CD14-positive monocyte (primary cell): ENCODE results near the gene VGF. TPM values are rescaled to one million over a fixed set of nuclear protein-coding genes. Genes with fewer than 3 reads are reported as not detected.
A peak's percentile ranks its signal among the peaks of the same experiment; 100 is the strongest.

ENCODE experiments used
- DNase-seq, 3 donors: peaks; one replicate each; pipeline ENCODE4 v3.0.0-alpha.2; 2011 to 2022
- H2AFZ ChIP-seq: 2 replicates; pipeline ENCODE4 v1.6.0; 2012; ENCODE audit warnings: mild to moderate bottlenecking, low read depth, low read length, inconsistent platforms; ENCODE audit not compliant: insufficient read depth, poor library complexity, severe bottlenecking
- H3K27ac ChIP-seq, 2 donors: 1 replicate in 1 of 2; 2 replicates in 1 of 2; pipeline ENCODE4 v1.5.1; 2012 to 2013; ENCODE audit warnings: low read length in 2 of 2, control low read depth in 1 of 2, inconsistent platforms in 1 of 2, low read depth in 1 of 2, mild to moderate bottlenecking in 1 of 2
- H3K27me3 ChIP-seq, 2 donors: one replicate each; pipeline versions ENCODE4 v1.6.0 to v1.6.1; 2011 to 2013; ENCODE audit warnings: low read length in 2 of 2; ENCODE audit not compliant: control insufficient read depth in 2 of 2, insufficient read depth in 2 of 2
- H3K36me3 ChIP-seq, 2 donors: replicated peaks in 1 of 2; 1 replicate in 1 of 2; 2 replicates in 1 of 2; pipeline versions ENCODE4 v1.5.1 to v1.6.1; 2012 to 2013; ENCODE audit warnings: low read length in 2 of 2, control low read depth in 1 of 2, inconsistent platforms in 1 of 2, mild to moderate bottlenecking in 1 of 2; ENCODE audit not compliant: insufficient read depth in 2 of 2, control insufficient read depth in 1 of 2
- H3K4me1 ChIP-seq, 2 donors: 1 replicate in 1 of 2; 2 replicates in 1 of 2; pipeline versions ENCODE4 v1.5.1 to v1.6.1; 2012 to 2013; ENCODE audit warnings: low read length in 2 of 2, control low read depth in 1 of 2, inconsistent platforms in 1 of 2, mild to moderate bottlenecking in 1 of 2, moderate library complexity in 1 of 2; ENCODE audit not compliant: insufficient read depth in 2 of 2, control insufficient read depth in 1 of 2
- H3K4me2 ChIP-seq: replicated peaks from 2 replicates; pipeline ENCODE3; 2012; ENCODE audit warnings: low read length, moderate library complexity, mild to moderate bottlenecking; ENCODE audit not compliant: poor library complexity, severe bottlenecking; ENCODE audit errors: extremely low read depth
- H3K4me3 ChIP-seq, 3 experiments: fragments of 200-600 bp in 1 of 3; sonication (generic) in 1 of 3; replicated peaks in 1 of 3; 1 replicate in 2 of 3; 2 replicates in 1 of 3; pipeline ENCODE4 v1.5.1; 2011 to 2013; ENCODE audit warnings: low read length in 3 of 3, mild to moderate bottlenecking in 3 of 3, control low read depth in 2 of 3, low read depth in 2 of 3, inconsistent platforms in 1 of 3, moderate library complexity in 1 of 3
- H3K79me2 ChIP-seq: 2 replicates; pipeline ENCODE4 v1.6.0; 2012; ENCODE audit warnings: mild to moderate bottlenecking, control low read depth, inconsistent platforms, low read length, moderate library complexity; ENCODE audit not compliant: insufficient read depth
- H3K9ac ChIP-seq: 2 replicates; pipeline ENCODE4 v1.6.0; 2017; ENCODE audit warnings: low read length, mild to moderate bottlenecking; ENCODE audit not compliant: insufficient read depth, poor library complexity, severe bottlenecking
- H3K9me3 ChIP-seq, 2 donors: replicated peaks in 1 of 2; 1 replicate in 1 of 2; 2 replicates in 1 of 2; pipeline versions ENCODE4 v1.5.1 to v1.6.1; 2012 to 2013; ENCODE audit warnings: low read length in 2 of 2, control low read depth in 1 of 2; ENCODE audit not compliant: control insufficient read depth in 1 of 2, insufficient read depth in 1 of 2
- H4K20me1 ChIP-seq: 2 replicates; pipeline ENCODE4 v1.6.0; 2012; ENCODE audit warnings: mild to moderate bottlenecking, low read length, control low read depth, moderate library complexity; ENCODE audit not compliant: insufficient read depth
- H3K27ac Mint-ChIP-seq, 7 donors: one replicate each; pipeline ENCODE4 v1.8.0; 2020; ENCODE audit warnings: mild to moderate bottlenecking in 7 of 7, mixed read lengths in 7 of 7, moderate library complexity in 6 of 7, inconsistent platforms in 2 of 7
- H3K27me3 Mint-ChIP-seq, 3 donors: one replicate each; pipeline ENCODE4 v1.8.0; 2021 to 2022; ENCODE audit warnings: low read depth in 3 of 3, mild to moderate bottlenecking in 3 of 3, mixed read lengths in 3 of 3, moderate library complexity in 3 of 3, inconsistent platforms in 1 of 3
- H3K36me3 Mint-ChIP-seq, 2 donors: one replicate each; pipeline ENCODE4 v1.8.0; 2020; ENCODE audit warnings: mixed read lengths in 2 of 2, inconsistent platforms in 1 of 2, mild to moderate bottlenecking in 1 of 2
- H3K4me1 Mint-ChIP-seq: one replicate; pipeline ENCODE4 v1.8.0; 2020; ENCODE audit warnings: mild to moderate bottlenecking, mixed read lengths
- H3K4me3 Mint-ChIP-seq, 2 donors: one replicate each; pipeline ENCODE4 v1.8.0; 2020; ENCODE audit warnings: mild to moderate bottlenecking in 2 of 2, mixed read lengths in 2 of 2, moderate library complexity in 1 of 2
- H3K9me3 Mint-ChIP-seq, 7 donors: one replicate each; pipeline ENCODE4 v1.8.0; 2020 to 2022; ENCODE audit warnings: mixed read lengths in 7 of 7, mild to moderate bottlenecking in 6 of 7, moderate library complexity in 6 of 7, inconsistent platforms in 2 of 7
- CTCF ChIP-seq: fragments of 200-600 bp; IDR thresholded peaks from one replicate; pipeline ENCODE4 v1.8.0; 2022; ENCODE audit warnings: antibody characterized with exemption, mild to moderate bottlenecking
- WGBS: methylation state at CpG from one replicate; pipeline ENCODE4 v1.1.5; 2013; ENCODE audit warnings: missing lambda C conversion rate; ENCODE audit not compliant: insufficient coverage; 5-methylcytosine and 5-hydroxymethylcytosine counted together
- intact Hi-C, 2 donors: fragments of 100-400 bp; cut with micrococcal nuclease; formaldehyde crosslinking; loops; one replicate each; pipeline versions ENCODE4 v1.15.0 to v1.15.1; 2023
- polyA plus RNA-seq, 3 donors: library from polyadenylated mRNA; depleted of rRNA in 1 of 3; unstranded in 2 of 3; stranded (reverse) in 1 of 3; fragments of 300-500 nt in 2 of 3; fragments of >200 nt in 1 of 3; fragmentation: Illumina TruSeq in 2 of 3; gene quantifications; 1 replicate in 2 of 3; 2 replicates in 1 of 3; pipeline ENCODE4 v1.2.3, GENCODE V29; 2012 to 2021

The VGF gene
- polyA plus RNA-seq, 3 donors = not detected

DNA sequence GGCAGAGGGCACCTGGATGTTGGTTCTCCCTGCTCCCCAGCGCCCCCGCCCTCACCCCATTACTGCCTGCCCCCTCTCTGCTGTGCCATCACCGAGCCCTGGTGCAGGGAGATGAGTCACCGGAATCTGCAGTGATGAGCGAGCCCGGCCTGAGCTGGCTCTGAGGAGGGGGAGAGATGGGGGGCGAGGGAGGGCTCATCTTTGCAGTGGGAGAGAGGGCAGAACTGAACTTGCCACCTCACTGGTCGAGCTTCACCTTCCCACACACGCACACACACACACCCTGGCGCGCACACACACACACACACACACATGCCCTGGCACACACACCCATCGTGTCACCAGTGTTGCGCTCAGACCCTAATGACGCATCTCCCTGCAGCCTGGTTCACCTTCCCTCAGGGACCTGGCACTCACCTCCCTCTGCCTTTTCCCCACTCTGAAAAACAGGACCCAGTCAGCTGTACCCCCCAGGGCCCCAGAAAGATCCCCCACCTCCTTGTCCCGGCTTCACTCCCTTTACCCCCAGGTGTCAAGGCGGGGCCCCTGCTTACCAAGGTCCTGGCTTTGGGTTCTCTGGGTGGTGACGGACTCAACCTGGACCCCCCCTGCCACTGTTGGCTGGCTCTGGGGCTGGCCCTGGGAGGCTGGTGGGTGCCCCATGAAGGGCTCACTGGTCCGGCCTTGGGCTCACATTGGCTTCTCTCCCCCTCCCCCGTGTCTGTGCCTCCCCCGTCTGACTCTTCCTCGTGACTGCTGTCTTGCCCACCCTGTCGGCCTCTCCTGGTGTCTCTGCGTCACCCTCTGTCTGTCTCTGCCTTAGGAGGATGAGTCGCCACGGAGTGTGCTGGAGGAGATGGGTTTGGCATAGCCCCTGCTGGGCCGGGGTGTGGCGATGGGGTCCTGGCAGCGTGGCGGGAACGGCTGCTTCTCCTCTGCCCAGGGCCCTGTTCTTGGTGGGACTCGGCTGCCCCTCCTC, 5.4 kb downstream of the VGF start:
- peaks cover 15% of the 10 kb centered on the region for H3K4me1 Mint-ChIP-seq
- Histone ChIP-seq H3K4me1 (peaks cover 10 to 25% of the 10 kb centered on the region in 2 donors), H2AFZ (no peak overlapping the region), H4K20me1 (peaks cover 6% of the 10 kb centered on the region), H3K27ac (no peak overlapping the region), H3K9me3 (peaks cover under 1 to 9% of the 10 kb centered on the region in 2 donors), H3K4me2 (no peak overlapping the region), H3K4me3 (no peak overlapping the region), H3K9ac (no peak overlapping the region), H3K79me2 (no peaks in the 10 kb centered on the region), H3K27me3 (peaks cover 19 to 33% of the 10 kb centered on the region in 2 donors), H3K36me3 (peaks cover 9 to 17% of the 10 kb centered on the region in 2 donors)
- WGBS = 81% methylated on average over 18 of the region's 31 CpGs
- no peak overlapping the region for H3K4me3 Mint-ChIP-seq
- H3K27ac Mint-ChIP-seq = no peak overlapping the region
- peaks cover 35 to 46% of the 10 kb centered on the region in 2 donors for H3K36me3 Mint-ChIP-seq
- H3K9me3 Mint-ChIP-seq = peaks cover 0 to 21% (median 7%) of the 10 kb centered on the region in 7 donors
- no peak for TF ChIP-seq CTCF
- peaks cover 30 to 40% (median 38%) of the 10 kb centered on the region in 3 donors for H3K27me3 Mint-ChIP-seq
- intact Hi-C loops = no loop called here
- DNase-seq = no peak

DNA sequence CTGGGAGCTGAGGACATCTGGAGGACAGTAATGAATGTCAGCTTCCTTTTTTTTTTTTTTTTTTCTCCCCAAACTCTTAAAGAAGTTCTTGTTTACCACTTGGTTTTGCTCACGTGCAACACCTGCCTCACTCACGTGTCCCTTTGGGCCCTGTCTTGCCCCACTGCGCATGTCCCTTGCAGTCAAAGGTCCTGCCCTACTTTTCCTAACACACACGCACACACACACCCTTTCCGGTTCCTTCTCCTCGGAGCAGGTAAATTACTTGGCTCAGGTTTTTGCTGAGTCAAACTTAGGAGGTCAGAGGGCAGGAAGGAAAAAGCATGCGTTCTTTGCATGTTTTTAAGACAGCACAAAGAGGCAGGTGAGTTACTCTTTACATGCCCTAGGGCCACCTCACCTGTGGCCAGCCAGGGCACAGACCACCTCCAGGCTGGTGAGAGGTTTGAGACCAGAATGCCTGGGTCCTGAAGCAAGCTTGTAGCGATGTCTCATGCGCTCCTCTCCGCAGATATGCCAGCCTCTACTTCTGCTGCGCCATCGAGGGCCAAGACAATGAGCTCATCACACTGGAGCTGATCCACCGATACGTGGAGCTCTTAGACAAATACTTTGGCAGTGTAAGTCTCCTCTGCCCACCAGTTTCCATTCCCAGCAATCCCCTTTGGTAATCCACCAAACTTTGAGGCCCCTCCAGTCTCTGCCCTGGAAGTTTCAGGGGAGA, 8.3 kb downstream of the VGF start:
- Histone ChIP-seq H3K4me2 (no peak overlapping the region), H3K27me3 (peaks cover under 1 to 9% of the 10 kb centered on the region in 2 donors), H3K27ac (no peak overlapping the region), H4K20me1 (no peaks in the 10 kb centered on the region), H3K79me2 (no peaks in the 10 kb centered on the region), H3K9ac (no peak overlapping the region), H3K4me1 (peaks cover 13 to 20% of the 10 kb centered on the region in 2 donors), H3K36me3 (peaks cover 9 to 17% of the 10 kb centered on the region in 2 donors), H3K9me3 (no peaks in the 10 kb centered on the region), H3K4me3 (no peak overlapping the region), H2AFZ (no peak overlapping the region)
- H3K9me3 Mint-ChIP-seq = peaks cover 0 to 9% (median under 1%) of the 10 kb centered on the region in 7 donors
- no peak for DNase-seq
- WGBS = 93% methylated on average over 13 of the region's 14 CpGs
- peaks cover 13% of the 10 kb centered on the region for H3K4me1 Mint-ChIP-seq
- no peak for TF ChIP-seq CTCF
- peaks cover 33 to 42% of the 10 kb centered on the region in 2 donors for H3K36me3 Mint-ChIP-seq
- peaks cover 14 to 18% (median 16%) of the 10 kb centered on the region in 3 donors for H3K27me3 Mint-ChIP-seq
- peak overlapping the region in 1 of 7 donors; percentile 11 for H3K27ac Mint-ChIP-seq
- H3K4me3 Mint-ChIP-seq = no peak overlapping the region
- intact Hi-C loops = no loop called here
